ENCODE measurements around the gene CCDC194. TPM values are rescaled to one million over a fixed set of nuclear protein-coding genes. Genes with fewer than 3 reads are reported as not detected.

Gene CCDC194
- total and polyA plus RNA-seq, 2 experiments from 2014 or later: not detected

- Histone ChIP-seq H3K4me3 (no peak overlapping the region), H3K27me3 (no peaks in the 10 kb centered on the region), H3K36me3 (replicated peaks; ENCODE audit: insufficient read depth, low read depth) (no peaks in the 10 kb centered on the region), H3K9me2 (replicated peaks; ENCODE audit: insufficient read depth) (no peaks in the 10 kb centered on the region), H2AFZ (no peak overlapping the region), H4K20me1 (ENCODE audit: insufficient read depth, poor library complexity, severe bottlenecking) (no peaks in the 10 kb centered on the region), H3K9me3 (ENCODE audit: low read depth) (no peaks in the 10 kb centered on the region), H3K79me2 (peaks cover 8% of the 10 kb centered on the region), H3K4me2 (no peak overlapping the region), H3K4me1 (ENCODE audit: insufficient read depth) (peaks cover 3% of the 10 kb centered on the region), H3K27ac (no peak overlapping the region)
- TF ChIP-seq EZH2phosphoT487 (IDR thresholded peaks at IDR 0.05; ENCODE audit: low read depth, severe bottlenecking, unreplicated experiment) (no peak), CTCF (IDR thresholded peaks at IDR 0.05; ENCODE audit: poor library complexity) (no peak), EZH2 (IDR thresholded peaks at IDR 0.05; ENCODE audit: borderline replicate concordance) (no peak)
- WGBS (ENCODE audit: low lambda C conversion rate, missing lambda C conversion rate): 87% methylated on average over 7 of the region's 7 CpGs
- no peak for DNase-seq (ENCODE audit: low spot score)
Observed at GRCh38 chr19:17341845-17342244, 52.2 kb downstream of the CCDC194 start.

GRCh38 chr19:17341386-17341785 is 52.6 kb downstream of the CCDC194 start:
- 96% methylated on average over 15 of the region's 15 CpGs for WGBS (ENCODE audit: low lambda C conversion rate, missing lambda C conversion rate)
- no peaks in the 10 kb centered on the region for H3K9me2 ChIP-seq (replicated peaks; ENCODE audit: insufficient read depth)
- H4K20me1 ChIP-seq (ENCODE audit: insufficient read depth, poor library complexity, severe bottlenecking): no peaks in the 10 kb centered on the region
- peaks cover 3% of the 10 kb centered on the region for H3K4me1 ChIP-seq (ENCODE audit: insufficient read depth)
- H3K4me3 ChIP-seq: no peak overlapping the region
- H3K36me3 ChIP-seq (replicated peaks; ENCODE audit: insufficient read depth, low read depth): no peaks in the 10 kb centered on the region
- TF ChIP-seq EZH2 (IDR thresholded peaks at IDR 0.05; ENCODE audit: borderline replicate concordance) (no peak), EZH2phosphoT487 (IDR thresholded peaks at IDR 0.05; ENCODE audit: low read depth, severe bottlenecking, unreplicated experiment) (no peak), CTCF (IDR thresholded peaks at IDR 0.05; ENCODE audit: poor library complexity) (no peak)
- H2AFZ ChIP-seq: no peak overlapping the region
- H3K27me3 ChIP-seq: no peaks in the 10 kb centered on the region
- H3K9me3 ChIP-seq (ENCODE audit: low read depth): no peaks in the 10 kb centered on the region
- no peak for DNase-seq (ENCODE audit: low spot score)
- H3K4me2 ChIP-seq: no peak overlapping the region
- H3K79me2 ChIP-seq: peaks cover 8% of the 10 kb centered on the region
- no peak overlapping the region for H3K27ac ChIP-seq

- Histone ChIP-seq H3K4me2 (no peak overlapping the region), H3K9me2 (replicated peaks; ENCODE audit: insufficient read depth) (no peaks in the 10 kb centered on the region), H3K9me3 (ENCODE audit: low read depth) (no peaks in the 10 kb centered on the region), H3K4me3 (no peak overlapping the region), H3K4me1 (ENCODE audit: insufficient read depth) (peaks cover 3% of the 10 kb centered on the region), H4K20me1 (ENCODE audit: insufficient read depth, poor library complexity, severe bottlenecking) (no peaks in the 10 kb centered on the region), H3K36me3 (replicated peaks; ENCODE audit: insufficient read depth, low read depth) (no peaks in the 10 kb centered on the region), H2AFZ (no peak overlapping the region), H3K79me2 (peaks cover 8% of the 10 kb centered on the region), H3K27me3 (no peaks in the 10 kb centered on the region), H3K27ac (no peak overlapping the region)
- DNase-seq (ENCODE audit: low spot score): no peak
- 82% methylated on average over 16 of the region's 17 CpGs for WGBS (ENCODE audit: low lambda C conversion rate, missing lambda C conversion rate)
- TF ChIP-seq EZH2 (IDR thresholded peaks at IDR 0.05; ENCODE audit: borderline replicate concordance): no peak
- TF ChIP-seq EZH2phosphoT487 (IDR thresholded peaks at IDR 0.05; ENCODE audit: low read depth, severe bottlenecking, unreplicated experiment): no peak
- TF ChIP-seq CTCF (IDR thresholded peaks at IDR 0.05; ENCODE audit: poor library complexity): no peak
Observed at GRCh38 chr19:17340871-17341357, 53.1 kb downstream of the CCDC194 start.

Other genes with a start within 250 kb of the CCDC194 start
- gene USE1, start 178.8 kb downstream of the CCDC194 start, total RNA-seq: 22.4 and 26.9 TPM in 2 replicates
- 42.6 and 46.7 TPM in 2 replicates for gene USE1, start 178.8 kb downstream of the CCDC194 start, polyA plus RNA-seq
- gene OCEL1, start 168.0 kb downstream of the CCDC194 start, total RNA-seq: 9.5 and 15.3 TPM in 2 replicates
- gene OCEL1, start 168.0 kb downstream of the CCDC194 start, polyA plus RNA-seq: 44.7 and 47.7 TPM in 2 replicates
- 116 and 133 TPM in 2 replicates for gene NR2F6, start 148.3 kb downstream of the CCDC194 start, total RNA-seq
- gene NR2F6, start 148.3 kb downstream of the CCDC194 start, polyA plus RNA-seq: 157 and 169 TPM in 2 replicates
- 3.0 TPM in 1 of 2 replicates, not detected in the other for gene USHBP1, start 129.5 kb downstream of the CCDC194 start, total RNA-seq
- 0.98 and 1.2 TPM in 2 replicates for gene USHBP1, start 129.5 kb downstream of the CCDC194 start, polyA plus RNA-seq
- gene BABAM1, start 126.8 kb downstream of the CCDC194 start, total RNA-seq: 63.8 and 71.4 TPM in 2 replicates
- 94.1 and 97.9 TPM in 2 replicates for gene BABAM1, start 126.8 kb downstream of the CCDC194 start, polyA plus RNA-seq
- gene ANKLE1, start 112.3 kb downstream of the CCDC194 start, total RNA-seq: 0.28 and 0.90 TPM in 2 replicates
- 0.29 and 0.58 TPM in 2 replicates for gene ANKLE1, start 112.3 kb downstream of the CCDC194 start, polyA plus RNA-seq
- 12.9 and 15.9 TPM in 2 replicates for gene ABHD8, start 90.8 kb downstream of the CCDC194 start, total RNA-seq
- 17.6 and 19.3 TPM in 2 replicates for gene ABHD8, start 90.8 kb downstream of the CCDC194 start, polyA plus RNA-seq
- gene MRPL34, start 88.3 kb downstream of the CCDC194 start, total RNA-seq: 47.7 and 61.1 TPM in 2 replicates
- 113 and 131 TPM in 2 replicates for gene MRPL34, start 88.3 kb downstream of the CCDC194 start, polyA plus RNA-seq
- 29.4 and 43.1 TPM in 2 replicates for gene DDA1, start 84.6 kb downstream of the CCDC194 start, total RNA-seq
- 59.4 and 60.0 TPM in 2 replicates for gene DDA1, start 84.6 kb downstream of the CCDC194 start, polyA plus RNA-seq
- gene ANO8, start 59.3 kb downstream of the CCDC194 start, total RNA-seq: 4.6 and 7.3 TPM in 2 replicates
- 1.1 and 1.9 TPM in 2 replicates for gene ANO8, start 59.3 kb downstream of the CCDC194 start, polyA plus RNA-seq
- gene GTPBP3, start 56.6 kb downstream of the CCDC194 start, total RNA-seq: 18.1 and 20.9 TPM in 2 replicates
- 13.2 and 18.1 TPM in 2 replicates for gene GTPBP3, start 56.6 kb downstream of the CCDC194 start, polyA plus RNA-seq
- 1.4 and 1.8 TPM in 2 replicates for gene PLVAP, start 16.9 kb downstream of the CCDC194 start, total RNA-seq
- gene PLVAP, start 16.9 kb downstream of the CCDC194 start, polyA plus RNA-seq: 2.5 and 5.3 TPM in 2 replicates
- 43.2 and 50.1 TPM in 2 replicates for gene BST2, start 11.4 kb upstream of the CCDC194 start, total RNA-seq
- gene BST2, start 11.4 kb upstream of the CCDC194 start, polyA plus RNA-seq: 129 and 195 TPM in 2 replicates
- 36.1 and 46.4 TPM in 2 replicates for gene MVB12A, start 25.9 kb upstream of the CCDC194 start, total RNA-seq
- 65.2 and 77.1 TPM in 2 replicates for gene MVB12A, start 25.9 kb upstream of the CCDC194 start, polyA plus RNA-seq
- 1.0 and 1.2 TPM in 2 replicates for gene TMEM221, start 54.5 kb upstream of the CCDC194 start, total RNA-seq
- 2.0 and 2.5 TPM in 2 replicates for gene TMEM221, start 54.5 kb upstream of the CCDC194 start, polyA plus RNA-seq
- gene NXNL1, start 66.7 kb upstream of the CCDC194 start, total RNA-seq: not detected in 2 replicates
- gene NXNL1, start 66.7 kb upstream of the CCDC194 start, polyA plus RNA-seq: 0.17 TPM in 1 of 2 replicates, not detected in the other
- 6.2 and 8.7 TPM in 2 replicates for gene SLC27A1, start 76.3 kb upstream of the CCDC194 start, total RNA-seq
- gene SLC27A1, start 76.3 kb upstream of the CCDC194 start, polyA plus RNA-seq: 8.6 and 10.9 TPM in 2 replicates
- gene PGLS, start 117.5 kb upstream of the CCDC194 start, total RNA-seq: 89.9 and 94.4 TPM in 2 replicates
- gene PGLS, start 117.5 kb upstream of the CCDC194 start, polyA plus RNA-seq: 98.7 and 122 TPM in 2 replicates
- gene COLGALT1, start 161.5 kb upstream of the CCDC194 start, total RNA-seq: 55.4 and 61.3 TPM in 2 replicates
- gene COLGALT1, start 161.5 kb upstream of the CCDC194 start, polyA plus RNA-seq: 54.9 and 58.9 TPM in 2 replicates